HFFc6 (cell line): Measurements from ENCODE around the gene DND1. TPM values are rescaled to one million over a fixed set of nuclear protein-coding genes. Genes with fewer than 3 reads are reported as not detected.
"Not testable (repeated sequence)": the region's sequence is repeated elsewhere in the genome, so short reads cannot be mapped to it uniquely, and the experiment has no call there.

Experiments used
- DNase-seq: peaks from one replicate; pipeline ENCODE4 v3.0.0-alpha.2; 2018
- H3K27ac Mint-ChIP-seq: 2 replicates; pipeline ENCODE4 v1.8.0; 2020; ENCODE audit warnings: mild to moderate bottlenecking, mixed read lengths
- H3K27me3 Mint-ChIP-seq: 2 replicates; pipeline ENCODE4 v1.8.0; 2021; ENCODE audit warnings: mild to moderate bottlenecking, moderate library complexity, mixed read lengths; ENCODE audit not compliant: insufficient read depth
- H3K36me3 Mint-ChIP-seq: 2 replicates; pipeline ENCODE4 v1.8.0; 2021; ENCODE audit warnings: low read depth, mixed read lengths
- H3K4me1 Mint-ChIP-seq: 2 replicates; pipeline ENCODE4 v1.8.0; 2020; ENCODE audit warnings: low read depth, mixed read lengths
- H3K4me3 Mint-ChIP-seq: 2 replicates; pipeline ENCODE4 v1.8.0; 2020; ENCODE audit warnings: mild to moderate bottlenecking, moderate library complexity, mixed read lengths
- H3K9me3 Mint-ChIP-seq: 2 replicates; pipeline ENCODE4 v1.8.0; 2020; ENCODE audit warnings: mild to moderate bottlenecking, mixed read lengths
- total RNA-seq, 6 experiments: library from RNA; stranded (reverse); fragmentation: NEBNext Ultra II Directional; extraction: Animal tissue kit (Norgen Biotek cat#: 25700); gene quantifications; 2 replicates in 1 of 6; 3 replicates in 5 of 6; pipeline ENCODE4 v1.2.3, GENCODE V29; 2021
- TF ChIP-seq, protein P1 (sequence below): fragments of 200-600 bp; sonication (generic); IDR thresholded peaks from 2 replicates; pipeline ENCODE4 v1.5.0; 2021; ENCODE audit warnings: antibody characterized with exemption, mild to moderate bottlenecking

Gene DND1
- total RNA-seq, 6 experiments from 2014 or later = 0.26 to 0.59 (median 0.41) TPM

DNA sequence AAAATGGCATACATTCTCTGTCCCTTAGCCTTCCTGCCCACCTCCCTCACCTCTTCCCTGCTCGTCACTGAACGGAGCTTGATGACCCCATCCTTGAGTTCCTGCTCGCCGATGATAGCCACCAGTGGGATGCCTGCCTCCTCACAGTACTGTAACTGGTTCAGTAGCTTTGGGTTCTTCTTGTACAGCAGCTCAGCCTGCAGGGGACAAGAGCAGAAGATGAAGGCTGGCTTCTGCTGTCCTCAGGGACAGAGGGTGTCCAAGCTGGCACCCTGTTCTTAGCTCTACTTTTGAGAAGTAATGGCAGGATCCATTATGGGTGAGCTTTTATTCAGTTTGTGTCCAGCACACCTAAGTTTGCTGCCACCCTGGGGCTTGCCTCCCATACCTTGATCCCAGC lies 1.3 kb upstream of the DND1 start:
- TF ChIP-seq, protein P1, sequence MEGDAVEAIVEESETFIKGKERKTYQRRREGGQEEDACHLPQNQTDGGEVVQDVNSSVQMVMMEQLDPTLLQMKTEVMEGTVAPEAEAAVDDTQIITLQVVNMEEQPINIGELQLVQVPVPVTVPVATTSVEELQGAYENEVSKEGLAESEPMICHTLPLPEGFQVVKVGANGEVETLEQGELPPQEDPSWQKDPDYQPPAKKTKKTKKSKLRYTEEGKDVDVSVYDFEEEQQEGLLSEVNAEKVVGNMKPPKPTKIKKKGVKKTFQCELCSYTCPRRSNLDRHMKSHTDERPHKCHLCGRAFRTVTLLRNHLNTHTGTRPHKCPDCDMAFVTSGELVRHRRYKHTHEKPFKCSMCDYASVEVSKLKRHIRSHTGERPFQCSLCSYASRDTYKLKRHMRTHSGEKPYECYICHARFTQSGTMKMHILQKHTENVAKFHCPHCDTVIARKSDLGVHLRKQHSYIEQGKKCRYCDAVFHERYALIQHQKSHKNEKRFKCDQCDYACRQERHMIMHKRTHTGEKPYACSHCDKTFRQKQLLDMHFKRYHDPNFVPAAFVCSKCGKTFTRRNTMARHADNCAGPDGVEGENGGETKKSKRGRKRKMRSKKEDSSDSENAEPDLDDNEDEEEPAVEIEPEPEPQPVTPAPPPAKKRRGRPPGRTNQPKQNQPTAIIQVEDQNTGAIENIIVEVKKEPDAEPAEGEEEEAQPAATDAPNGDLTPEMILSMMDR = no peak
- H3K36me3 Mint-ChIP-seq = peaks cover 5% of the 10 kb centered on the region; the same call in 1 of the 2 replicates
- no peak for DNase-seq
- H3K9me3 Mint-ChIP-seq = no peaks in the 10 kb centered on the region
- H3K4me3 Mint-ChIP-seq = no peak overlapping the region
- no peak overlapping the region for H3K27ac Mint-ChIP-seq
- H3K4me1 Mint-ChIP-seq = no peaks in the 10 kb centered on the region
- H3K27me3 Mint-ChIP-seq = no peaks in the 10 kb centered on the region; the same call in 1 of the 2 replicates

DNA sequence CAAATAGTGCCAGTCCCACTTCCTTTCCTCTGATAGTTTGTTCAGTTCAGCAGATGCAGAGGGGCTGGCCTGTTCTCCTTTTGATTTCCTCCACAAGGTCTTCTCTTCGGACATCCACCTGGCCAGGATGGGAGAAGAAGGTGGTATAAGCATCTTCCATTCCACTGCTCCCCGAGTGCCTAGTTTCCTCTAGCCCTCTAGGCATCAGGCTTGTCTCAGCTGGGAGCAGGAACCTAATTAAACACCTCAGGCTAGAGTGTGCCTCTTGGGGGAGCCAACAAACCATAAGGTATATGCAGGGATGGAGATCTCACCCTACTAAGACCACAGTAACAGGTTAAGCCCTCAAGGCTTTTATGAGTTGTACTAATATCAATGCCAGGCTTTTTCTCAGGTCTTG lies 835 bp upstream of the DND1 start:
- TF ChIP-seq, protein P1 = no peak
- no peak for DNase-seq
- Mint-ChIP-seq H3K9me3 (no peaks in the 10 kb centered on the region), H3K27me3 (no peaks in the 10 kb centered on the region; the same call in 1 of the 2 replicates), H3K27ac (peak overlapping the region; percentile 22; the same call in 1 of the 2 replicates), H3K36me3 (peaks cover 9% of the 10 kb centered on the region; the same call in 1 of the 2 replicates), H3K4me3 (no peak overlapping the region), H3K4me1 (no peaks in the 10 kb centered on the region)

DNA sequence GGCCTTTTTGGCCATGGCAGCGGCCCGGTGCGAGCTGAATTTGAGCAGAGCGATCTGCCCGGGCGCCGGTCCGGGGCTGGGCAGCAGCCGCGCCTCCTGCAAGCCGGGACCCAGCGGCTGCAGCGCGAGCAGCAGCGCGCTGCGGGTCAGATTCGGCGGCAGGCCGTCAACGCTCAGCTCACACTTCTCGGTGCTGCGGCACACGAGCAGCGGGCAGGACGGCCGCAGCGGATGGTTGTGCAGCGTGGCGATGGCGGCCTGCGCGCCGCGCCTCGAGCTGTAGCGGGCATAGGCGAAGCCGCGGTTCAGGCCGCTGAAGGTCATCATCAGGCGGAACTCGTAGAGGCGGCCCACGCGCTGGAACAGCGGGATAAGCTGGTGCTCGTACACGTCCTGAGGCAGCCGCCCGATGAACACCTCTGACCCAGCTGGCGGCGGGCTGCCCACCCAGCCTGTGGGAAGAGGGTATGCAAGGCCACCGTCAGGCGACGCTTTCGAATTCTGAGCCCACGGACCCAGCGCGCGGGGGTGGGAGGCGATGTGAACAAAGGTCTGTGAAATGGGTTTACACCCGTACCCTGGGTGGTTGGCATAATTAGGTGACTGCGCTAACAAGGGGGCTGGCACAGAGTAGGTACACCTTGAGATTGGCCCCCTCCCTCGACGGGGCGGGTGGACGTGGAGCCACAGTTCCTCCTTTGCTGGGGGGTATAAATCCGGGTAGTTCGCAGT lies 755 bp downstream of the DND1 start:
- H3K4me3 Mint-ChIP-seq = no peak overlapping the region
- DNase-seq = no peak
- H3K27me3 Mint-ChIP-seq = no peaks in the 10 kb centered on the region; the same call in 1 of the 2 replicates
- H3K27ac Mint-ChIP-seq = no peak overlapping the region
- peaks cover 5% of the 10 kb centered on the region for H3K4me1 Mint-ChIP-seq
- peaks cover 17% of the 10 kb centered on the region; the same call in 1 of the 2 replicates for H3K36me3 Mint-ChIP-seq
- H3K9me3 Mint-ChIP-seq = no peaks in the 10 kb centered on the region
- TF ChIP-seq, protein P1 = no peak

DNA sequence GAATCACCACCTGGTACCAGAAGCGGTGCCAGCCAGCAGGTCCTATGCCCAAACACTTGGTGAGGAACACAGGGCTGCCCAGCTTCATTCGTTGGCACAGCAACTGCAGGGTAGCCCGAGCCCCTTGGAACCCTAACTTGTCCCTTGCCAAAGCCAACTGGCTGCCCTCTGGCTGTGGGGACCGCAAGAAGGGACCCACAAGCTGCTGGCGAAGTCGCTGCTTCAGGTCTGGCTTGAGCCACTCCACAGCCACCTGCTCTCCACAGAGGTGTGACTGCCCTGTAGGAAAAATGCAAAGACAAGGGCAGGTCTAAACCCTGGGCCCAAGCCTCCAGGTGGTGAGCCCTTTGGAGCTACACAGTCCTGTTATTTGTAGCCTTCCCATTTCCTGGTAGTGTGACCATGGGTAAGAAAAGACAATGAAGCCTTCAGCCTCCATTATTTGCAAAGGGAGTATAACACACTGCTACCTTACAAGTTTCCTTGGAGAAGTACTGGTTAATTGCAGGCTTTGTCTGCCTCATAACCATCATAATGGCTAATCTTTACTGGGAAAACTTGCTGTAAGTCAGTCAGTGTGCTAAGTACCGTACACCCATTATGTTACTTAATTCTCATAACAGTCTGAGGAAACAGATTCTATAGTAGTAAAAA lies 1.8 kb downstream of the DND1 start:
- TF ChIP-seq, protein P1 = no peak
- Mint-ChIP-seq H3K27me3 (no peaks in the 10 kb centered on the region; the same call in 1 of the 2 replicates), H3K27ac (no peak overlapping the region), H3K9me3 (no peaks in the 10 kb centered on the region), H3K4me1 (peaks cover 15% of the 10 kb centered on the region), H3K4me3 (no peak overlapping the region), H3K36me3 (peaks cover 26% of the 10 kb centered on the region)
- DNase-seq = no peak

DNA sequence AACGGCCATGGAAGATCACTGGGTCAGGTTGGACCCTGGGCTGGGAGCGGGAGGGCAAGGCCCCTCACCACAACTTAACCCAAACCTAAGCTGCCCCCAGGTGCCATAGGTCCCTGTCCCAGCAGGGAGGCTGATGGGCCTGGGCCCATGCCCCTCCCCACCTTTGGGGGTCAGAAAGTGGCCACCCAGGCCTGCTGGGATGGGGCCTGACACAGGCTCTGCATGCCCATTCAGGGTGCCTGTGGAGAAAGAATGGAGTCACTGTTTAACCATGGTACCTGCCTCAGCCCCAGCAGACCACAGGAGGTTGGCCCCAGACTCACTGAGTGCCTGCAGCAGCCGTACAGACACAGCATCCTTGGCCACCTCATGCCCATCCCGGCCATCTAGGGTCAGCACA lies 2.3 kb downstream of the DND1 start:
- DNase-seq, H3K27ac Mint-ChIP-seq, H3K4me3 Mint-ChIP-seq, H3K27me3 Mint-ChIP-seq, H3K9me3 Mint-ChIP-seq: not testable (repeated sequence)
- Mint-ChIP-seq H3K36me3 (peaks cover 31% of the 10 kb centered on the region), H3K4me1 (peaks cover 20% of the 10 kb centered on the region)
